Esophagus squamous epithelium (tissue), 5 donors: Measurements from ENCODE around the gene PARD3. TPM values are rescaled to one million over a fixed set of nuclear protein-coding genes. Genes with fewer than 3 reads are reported as not detected.

Source experiments
- DNase-seq: peaks from one replicate; lab custom pipeline; 2025; lab: John Stamatoyannopoulos, UW
- H3K27ac ChIP-seq, 4 donors: fragments of 200-600 bp; sonication (generic); one replicate each; pipeline ENCODE4 v1.5.1; 2016 to 2019; ENCODE audit warnings: mild to moderate bottlenecking in 1 of 4
- H3K27me3 ChIP-seq, 4 donors: fragments of 200-600 bp; sonication (generic); 1 replicate in 3 of 4; 2 replicates in 1 of 4; pipeline versions ENCODE4 v1.5.1 to v1.6.0; 2017 to 2021; ENCODE audit warnings: antibody characterized with exemption in 1 of 4
- H3K36me3 ChIP-seq, 3 donors: fragments of 200-600 bp; sonication (generic); one replicate each; pipeline ENCODE4 v1.5.1; 2016 to 2019
- H3K4me1 ChIP-seq, 3 donors: fragments of 200-600 bp; sonication (generic); one replicate each; pipeline ENCODE4 v1.5.1; 2017 to 2019
- H3K4me3 ChIP-seq, 4 donors: fragments of 200-600 bp; sonication (generic); 1 replicate in 3 of 4; 2 replicates in 1 of 4; pipeline ENCODE4 v1.5.1; 2016 to 2019; ENCODE audit warnings: mild to moderate bottlenecking in 2 of 4, moderate library complexity in 1 of 4
- H3K9me3 ChIP-seq, 3 donors: fragments of 200-600 bp; sonication (generic); one replicate each; pipeline ENCODE4 v1.5.1; 2016 to 2019
- POLR2A ChIP-seq, 4 donors: fragments of 450-650 bp; IDR thresholded peaks; one replicate each; pipeline ENCODE4 v1.6.1; 2017; ENCODE audit warnings: antibody characterized with exemption in 4 of 4, mild to moderate bottlenecking in 4 of 4, moderate library complexity in 3 of 4
- WGBS, 2 donors: methylation state at CpG; one replicate each; pipeline ENCODE4 v1.1.5; 2018; 5-methylcytosine and 5-hydroxymethylcytosine counted together
- intact Hi-C: fragments of 100-400 bp; cut with DNase I; formaldehyde crosslinking; loops from one replicate; pipeline ENCODE4 v1.15.0; 2022
- total RNA-seq, 4 donors: library from RNA; depleted of rRNA; stranded (reverse); fragments of >200 nt; gene quantifications; one replicate each; pipeline ENCODE4 v1.1.0, GENCODE V29; 2016
- TF ChIP-seq, protein P1 (sequence below), 6 experiments: fragments of 450-650 bp in 4 of 6; fragments of 200-600 bp in 2 of 6; sonication (generic) in 2 of 6; IDR thresholded peaks; one replicate each; pipeline ENCODE4 v1.5.1; 2016 to 2019; ENCODE audit warnings: antibody characterized with exemption in 6 of 6, mild to moderate bottlenecking in 4 of 6, moderate library complexity in 4 of 6
- donor health status: DM: yes; HTN: yes; CAD: no.

Gene PARD3
- total RNA-seq, 4 donors from 2014 or later = 57.3 to 114 (median 81.7) TPM

DNA sequence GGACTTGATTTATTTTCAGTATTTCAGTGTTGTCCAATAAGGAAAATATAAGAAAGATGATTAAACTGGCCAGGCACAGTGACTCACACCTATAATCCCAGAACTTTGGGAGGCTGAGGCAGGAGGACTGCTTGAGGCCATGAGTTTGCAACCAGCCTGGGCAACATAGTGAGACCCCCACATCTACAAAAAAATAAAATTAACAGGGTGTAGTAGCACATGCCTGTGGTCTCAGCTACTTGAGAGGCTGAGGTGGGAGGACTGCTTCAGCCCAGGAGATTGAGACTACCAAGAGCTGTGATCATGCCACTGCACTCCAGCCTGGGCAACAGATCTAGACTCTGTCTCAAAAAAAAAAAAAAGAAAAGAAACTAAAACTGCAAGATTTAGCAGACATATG lies 138.0 kb downstream of the PARD3 start:
- TF ChIP-seq, protein P1, sequence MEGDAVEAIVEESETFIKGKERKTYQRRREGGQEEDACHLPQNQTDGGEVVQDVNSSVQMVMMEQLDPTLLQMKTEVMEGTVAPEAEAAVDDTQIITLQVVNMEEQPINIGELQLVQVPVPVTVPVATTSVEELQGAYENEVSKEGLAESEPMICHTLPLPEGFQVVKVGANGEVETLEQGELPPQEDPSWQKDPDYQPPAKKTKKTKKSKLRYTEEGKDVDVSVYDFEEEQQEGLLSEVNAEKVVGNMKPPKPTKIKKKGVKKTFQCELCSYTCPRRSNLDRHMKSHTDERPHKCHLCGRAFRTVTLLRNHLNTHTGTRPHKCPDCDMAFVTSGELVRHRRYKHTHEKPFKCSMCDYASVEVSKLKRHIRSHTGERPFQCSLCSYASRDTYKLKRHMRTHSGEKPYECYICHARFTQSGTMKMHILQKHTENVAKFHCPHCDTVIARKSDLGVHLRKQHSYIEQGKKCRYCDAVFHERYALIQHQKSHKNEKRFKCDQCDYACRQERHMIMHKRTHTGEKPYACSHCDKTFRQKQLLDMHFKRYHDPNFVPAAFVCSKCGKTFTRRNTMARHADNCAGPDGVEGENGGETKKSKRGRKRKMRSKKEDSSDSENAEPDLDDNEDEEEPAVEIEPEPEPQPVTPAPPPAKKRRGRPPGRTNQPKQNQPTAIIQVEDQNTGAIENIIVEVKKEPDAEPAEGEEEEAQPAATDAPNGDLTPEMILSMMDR (IDR thresholded peaks at IDR 0.05) = no peak
- TF ChIP-seq POLR2A (IDR thresholded peaks at IDR 0.05) = no peak
- Histone ChIP-seq H3K4me1 (peaks cover 0 to 30% (median 0%) of the 10 kb centered on the region in 3 donors), H3K9me3 (no peaks in the 10 kb centered on the region), H3K4me3 (no peak overlapping the region), H3K27ac (no peak overlapping the region), H3K36me3 (no peaks in the 10 kb centered on the region), H3K27me3 (no peaks in the 10 kb centered on the region)
- intact Hi-C loops = no loop called here
- no peak for DNase-seq

DNA sequence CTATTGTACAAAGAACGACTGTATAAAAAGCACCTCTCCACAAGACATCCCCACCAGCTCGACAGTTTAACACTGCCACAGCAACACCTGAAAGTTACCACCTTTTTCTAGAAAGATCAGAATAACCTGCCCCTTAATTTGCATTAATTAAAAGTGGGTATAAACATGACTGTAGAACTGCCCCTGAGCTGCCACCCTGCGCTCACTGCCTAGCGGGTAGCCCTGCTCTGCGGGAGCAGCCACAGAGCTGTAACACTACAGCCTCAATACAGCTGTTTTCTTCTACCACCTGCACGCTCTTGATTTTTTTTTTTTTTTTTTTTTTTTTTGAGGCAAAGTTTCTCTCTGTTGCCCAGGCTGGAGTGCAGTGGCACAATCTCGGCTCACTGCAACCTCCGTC lies 140.9 kb downstream of the PARD3 start:
- no peak overlapping the region for H3K4me3 ChIP-seq
- H3K27me3 ChIP-seq = no peaks in the 10 kb centered on the region
- 87 to 95% methylated on average over 6 to 8 of the region's 8 CpGs for WGBS, 2 donors
- no peaks in the 10 kb centered on the region for H3K9me3 ChIP-seq
- H3K27ac ChIP-seq = no peak overlapping the region
- intact Hi-C loops = no loop called here
- H3K36me3 ChIP-seq = no peaks in the 10 kb centered on the region
- no peak for DNase-seq
- no peak for TF ChIP-seq POLR2A (IDR thresholded peaks at IDR 0.05)
- TF ChIP-seq, protein P1 (IDR thresholded peaks at IDR 0.05) = no peak
- peaks cover 0 to 18% (median 0%) of the 10 kb centered on the region in 3 donors for H3K4me1 ChIP-seq

DNA sequence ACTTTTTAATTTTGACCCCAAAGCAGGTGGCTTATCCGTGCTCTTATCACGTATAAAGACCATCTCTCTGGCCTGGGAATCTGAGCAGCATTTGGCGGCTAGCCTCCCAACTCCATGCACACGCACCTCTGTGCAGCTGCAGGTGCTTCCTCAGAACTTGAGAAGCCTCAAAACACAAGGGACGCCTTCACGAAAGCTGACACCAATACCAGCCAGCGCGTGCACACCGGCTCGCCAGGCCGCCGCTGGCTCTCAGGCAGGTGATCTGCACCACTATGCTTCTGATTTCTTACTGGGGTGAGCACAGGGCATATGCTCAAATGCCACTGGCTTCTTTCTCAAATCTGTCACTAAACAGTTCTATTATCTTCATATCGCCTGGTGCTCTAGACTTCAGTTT lies 145.0 kb downstream of the PARD3 start:
- no peak for DNase-seq
- Histone ChIP-seq H3K27me3 (no peaks in the 10 kb centered on the region), H3K4me3 (no peak overlapping the region), H3K9me3 (no peaks in the 10 kb centered on the region), H3K4me1 (peaks cover 5 to 31% (median 9%) of the 10 kb centered on the region in 3 donors), H3K36me3 (no peaks in the 10 kb centered on the region), H3K27ac (no peak overlapping the region)
- intact Hi-C loops = no loop called here
- TF ChIP-seq POLR2A (IDR thresholded peaks at IDR 0.05) = no peak
- TF ChIP-seq, protein P1 (IDR thresholded peaks at IDR 0.05) = no peak
- 80 to 86% methylated on average over 13 of the region's 13 CpGs for WGBS, 2 donors

DNA sequence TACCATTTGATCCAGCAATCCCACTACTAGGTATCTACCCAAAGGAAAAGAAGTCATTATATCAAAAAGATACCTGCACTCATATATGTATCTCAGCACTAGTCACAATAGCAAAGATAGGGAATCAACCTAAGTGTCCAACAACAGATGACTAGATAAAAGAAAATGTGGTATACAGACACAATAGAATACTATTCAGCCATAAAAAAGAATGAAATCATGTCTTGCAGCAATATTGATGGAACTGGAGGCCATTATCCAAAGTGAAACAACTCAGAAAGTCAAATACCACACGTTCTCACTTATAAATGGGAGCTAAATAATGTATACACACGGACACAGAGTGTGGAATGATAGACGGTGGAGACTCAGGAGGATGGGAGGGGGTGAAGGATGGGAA lies 146.0 kb downstream of the PARD3 start:
- Histone ChIP-seq H3K9me3 (no peaks in the 10 kb centered on the region), H3K4me1 (peaks cover 5 to 41% (median 9%) of the 10 kb centered on the region in 3 donors), H3K27ac (no peak overlapping the region), H3K36me3 (no peaks in the 10 kb centered on the region), H3K27me3 (no peaks in the 10 kb centered on the region), H3K4me3 (no peak overlapping the region)
- DNase-seq = no peak
- 72 to 94% methylated on average over 3 of the region's 3 CpGs for WGBS, 2 donors
- TF ChIP-seq POLR2A (IDR thresholded peaks at IDR 0.05) = no peak
- TF ChIP-seq, protein P1 (IDR thresholded peaks at IDR 0.05) = no peak
- intact Hi-C loops = loop anchor here (10.0 kb wide), 1 partner anchor 316 kb away; no protein-coding TSS in a partner anchor

DNA sequence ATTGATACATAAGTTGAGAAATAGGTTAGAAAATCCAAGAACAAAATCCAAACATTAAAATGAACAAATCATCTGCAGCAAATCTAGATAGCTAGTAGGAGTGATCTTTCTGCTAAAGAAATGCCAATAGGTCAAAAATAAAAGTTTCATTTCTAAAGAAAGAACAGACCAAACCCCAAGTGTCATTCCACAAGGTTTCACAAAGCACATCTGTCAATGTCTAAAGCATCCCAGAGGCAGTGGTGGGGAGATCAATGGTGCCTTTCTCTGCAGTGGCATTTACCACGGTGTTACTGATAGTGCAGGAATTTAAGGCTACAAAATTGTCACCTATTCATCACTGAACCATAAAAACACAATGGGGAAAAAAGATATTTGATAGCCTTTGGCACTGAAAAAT lies 147.9 kb downstream of the PARD3 start:
- H3K9me3 ChIP-seq = no peaks in the 10 kb centered on the region
- H3K4me1 ChIP-seq = peaks cover 5 to 56% (median 9%) of the 10 kb centered on the region in 3 donors
- DNase-seq = no peak
- TF ChIP-seq, protein P1 (IDR thresholded peaks at IDR 0.05) = no peak
- TF ChIP-seq POLR2A (IDR thresholded peaks at IDR 0.05) = no peak
- WGBS, 2 donors = 25 to 63% methylated on average over 1 of the region's 1 CpG
- H3K4me3 ChIP-seq = no peak overlapping the region
- no peaks in the 10 kb centered on the region for H3K27me3 ChIP-seq
- peak overlapping the region in 2 of 4 donors; percentile 55 to 81 for H3K27ac ChIP-seq
- intact Hi-C loops = loop anchor here (10.0 kb wide), 1 partner anchor 318 kb away; no protein-coding TSS in a partner anchor
- H3K36me3 ChIP-seq = no peaks in the 10 kb centered on the region
